HPDE6-E6E7 (cell line): Measurements from ENCODE around the gene ACTR2.
A peak's percentile ranks its signal among the peaks of the same experiment; 100 is the strongest.
"Not testable (repeated sequence)": the region's sequence is repeated elsewhere in the genome, so short reads cannot be mapped to it uniquely, and the experiment has no call there.

ENCODE experiments used
- DNase-seq: peaks from one replicate; pipeline ENCODE4 v3.0.0; 2011; ENCODE audit warnings: missing footprints; ENCODE audit errors: extremely low spot score

The ACTR2 gene

DNA sequence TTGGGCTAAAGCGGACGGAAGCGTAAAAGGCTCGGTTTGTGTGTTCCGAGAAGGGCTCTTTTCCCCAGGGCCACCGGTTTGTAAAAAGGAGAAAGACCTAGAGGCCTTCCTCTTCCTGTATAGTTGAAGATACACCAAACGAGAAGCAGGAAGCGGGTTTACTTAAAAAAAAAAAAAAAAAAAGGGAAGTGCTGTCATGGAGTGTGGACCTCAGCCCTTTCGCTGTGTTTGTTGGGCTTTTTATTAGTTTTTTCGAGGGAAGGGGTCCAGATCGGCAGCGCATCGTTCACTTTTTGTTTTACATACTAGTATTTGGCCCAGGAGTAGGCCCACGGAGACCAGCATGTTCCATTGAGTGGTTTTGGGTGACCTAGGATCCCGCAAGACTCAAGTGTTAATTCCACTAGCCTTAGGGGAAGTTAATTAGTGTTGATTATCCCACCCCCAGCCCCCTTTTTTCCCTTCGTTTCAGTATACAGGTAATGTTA is 676 bp downstream of the ACTR2 start:
- DNase-seq, result no peak

DNA sequence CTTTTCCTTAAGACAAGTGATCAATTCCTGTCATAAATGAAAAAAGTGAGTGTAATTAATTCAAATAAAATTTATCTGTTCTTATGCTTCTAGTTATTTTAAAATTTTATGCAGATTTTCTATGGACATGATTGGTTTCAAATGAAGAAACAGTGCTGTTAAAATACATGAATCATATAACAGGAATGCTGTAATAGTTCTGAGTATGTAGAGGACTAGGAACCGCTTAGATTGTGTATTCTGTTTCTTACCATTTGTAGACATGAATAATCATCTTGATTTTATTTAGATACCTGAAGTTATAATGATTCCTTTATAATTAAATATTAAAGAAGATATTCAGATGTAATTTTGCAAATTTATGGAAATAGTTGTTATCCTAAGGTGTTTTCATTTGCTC is 3.5 kb downstream of the ACTR2 start:
- DNase-seq, result no peak

GRCh38 chr2:65231892-65232477 is 4.4 kb downstream of the ACTR2 start:
- no peak for DNase-seq

GRCh38 chr2:65232636-65233035 is 5.0 kb downstream of the ACTR2 start:
- DNase-seq, result peak; percentile 49

DNA sequence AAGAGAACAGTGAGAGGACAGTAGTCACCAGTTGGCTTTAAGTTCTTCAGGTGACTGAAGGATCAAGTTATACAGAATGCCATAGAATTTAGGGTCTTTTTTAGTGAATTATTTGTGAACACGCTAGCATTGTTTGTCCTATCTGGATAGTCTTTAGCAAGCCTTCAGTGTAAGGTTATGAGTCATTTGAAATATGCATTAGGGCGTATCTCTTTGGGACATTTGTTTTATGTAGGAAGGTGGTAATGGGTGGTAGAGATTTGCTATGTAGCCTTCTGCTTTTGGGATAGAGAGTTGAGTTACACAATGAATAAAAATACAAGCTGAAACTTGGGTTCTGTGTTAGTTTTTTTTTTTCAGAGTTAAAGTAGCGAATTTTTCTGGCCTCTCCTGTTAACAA is 13.0 kb downstream of the ACTR2 start:
- no peak for DNase-seq

DNA sequence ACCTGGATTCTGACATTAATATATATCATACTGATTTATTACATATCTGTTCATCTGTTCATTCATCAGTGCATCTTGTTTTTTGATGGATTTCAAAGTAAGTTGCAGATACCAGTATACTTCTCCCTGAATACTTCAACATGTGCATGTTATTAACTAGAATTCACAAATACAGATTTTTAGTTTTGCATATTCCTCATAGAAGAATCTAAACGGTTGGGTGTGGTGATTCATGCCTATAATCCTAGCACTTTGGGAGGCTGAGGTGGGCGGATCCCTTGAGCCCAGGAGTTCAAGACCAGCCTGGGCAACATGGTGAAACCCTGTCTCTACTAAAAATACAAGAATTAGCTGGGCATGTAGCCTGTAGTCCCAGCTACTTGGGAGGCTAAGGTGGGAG is 16.8 kb downstream of the ACTR2 start:
- not testable (repeated sequence) for DNase-seq

DNA sequence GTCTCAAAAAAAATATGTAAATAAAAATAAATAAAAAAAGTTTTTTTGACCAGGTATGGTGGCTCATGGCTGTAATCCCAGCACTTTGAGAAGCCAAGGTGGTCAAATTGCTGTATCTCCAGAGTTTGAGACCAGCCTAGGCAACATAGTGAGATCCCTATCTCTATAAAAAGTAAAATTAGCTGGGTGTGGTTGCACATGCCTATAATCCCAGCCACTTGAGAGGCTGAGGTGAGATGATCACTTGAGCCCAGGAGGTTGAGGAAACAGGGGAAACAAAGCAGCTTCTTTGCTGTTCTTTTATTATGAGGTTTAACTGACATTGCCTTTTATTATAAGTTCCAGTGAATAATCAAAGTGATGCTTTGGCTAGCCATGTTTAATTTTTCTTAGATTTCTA is 25.0 kb downstream of the ACTR2 start:
- no peak for DNase-seq

GRCh38 chr2:65255356-65255755 is 27.7 kb downstream of the ACTR2 start:
- no peak for DNase-seq

GRCh38 chr2:65256054-65256453 is 28.4 kb downstream of the ACTR2 start:
- DNase-seq, result no peak

DNA sequence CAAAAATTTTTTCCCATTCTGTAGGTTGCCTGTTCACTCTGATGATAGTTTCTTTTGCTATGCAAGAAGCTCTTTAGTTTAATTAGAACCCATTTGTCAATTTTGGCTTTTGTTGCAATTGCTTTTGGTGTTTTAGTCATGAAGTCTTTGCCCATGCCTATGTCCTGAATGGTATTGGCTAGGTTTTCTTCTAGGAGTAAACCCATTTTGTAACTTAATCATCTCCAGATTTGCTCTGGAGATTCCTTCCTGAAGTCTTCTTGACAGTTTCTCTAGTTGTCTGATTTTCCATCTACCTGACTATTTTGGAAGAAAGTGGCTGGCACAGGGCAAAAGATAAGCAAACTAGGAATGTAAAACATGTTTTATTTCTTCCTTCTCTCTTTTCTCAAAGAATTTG is 30.2 kb downstream of the ACTR2 start:
- DNase-seq, result not testable (repeated sequence)

- no peak for DNase-seq
These were observed 34.0 kb downstream of the ACTR2 start for GRCh38 chr2:65261676-65262075.

- no peak for DNase-seq
These were observed 35.6 kb downstream of the ACTR2 start for GRCh38 chr2:65263262-65263661.

GRCh38 chr2:65263986-65264385 is 36.4 kb downstream of the ACTR2 start:
- DNase-seq, result no peak

- peak; percentile 39 for DNase-seq
These were observed 37.4 kb downstream of the ACTR2 start for GRCh38 chr2:65264821-65265670.

DNA sequence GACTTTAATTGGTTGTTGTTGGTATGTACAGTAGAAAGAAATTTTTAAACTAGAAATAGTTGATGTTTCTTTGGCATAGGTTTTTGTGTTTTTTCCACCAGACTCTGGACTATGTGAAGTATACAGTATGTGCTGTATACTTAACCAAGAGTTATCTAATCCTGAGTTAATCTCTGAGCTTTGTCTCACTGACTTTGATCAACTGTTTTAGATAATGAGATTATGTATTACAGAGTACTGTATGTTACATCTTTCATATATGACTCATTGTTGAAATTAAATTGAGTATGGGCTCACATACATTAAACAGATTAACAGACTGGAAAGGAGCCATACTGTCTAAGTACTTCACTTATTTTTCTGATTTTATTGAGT is 38.0 kb downstream of the ACTR2 start:
- no peak for DNase-seq

DNA sequence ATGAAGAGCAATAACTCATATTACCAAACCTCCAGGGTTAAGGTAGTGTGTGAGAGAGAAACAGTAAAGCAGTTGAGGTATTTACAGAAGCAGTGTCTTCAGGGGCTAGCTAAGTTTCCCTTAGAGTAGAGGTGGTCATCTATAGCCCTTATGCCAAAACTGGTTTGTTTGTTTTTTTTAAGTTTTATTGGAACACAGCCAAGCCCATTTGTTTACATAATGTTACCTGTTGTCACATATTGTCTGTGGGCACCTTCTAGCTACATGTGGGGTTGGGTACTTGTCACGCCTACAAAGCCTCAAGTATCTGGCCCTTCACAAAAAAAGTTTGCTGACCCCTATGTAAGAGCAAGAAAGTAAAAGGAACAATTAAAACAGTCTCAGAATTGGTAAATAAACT is 39.4 kb downstream of the ACTR2 start:
- no peak for DNase-seq

DNA sequence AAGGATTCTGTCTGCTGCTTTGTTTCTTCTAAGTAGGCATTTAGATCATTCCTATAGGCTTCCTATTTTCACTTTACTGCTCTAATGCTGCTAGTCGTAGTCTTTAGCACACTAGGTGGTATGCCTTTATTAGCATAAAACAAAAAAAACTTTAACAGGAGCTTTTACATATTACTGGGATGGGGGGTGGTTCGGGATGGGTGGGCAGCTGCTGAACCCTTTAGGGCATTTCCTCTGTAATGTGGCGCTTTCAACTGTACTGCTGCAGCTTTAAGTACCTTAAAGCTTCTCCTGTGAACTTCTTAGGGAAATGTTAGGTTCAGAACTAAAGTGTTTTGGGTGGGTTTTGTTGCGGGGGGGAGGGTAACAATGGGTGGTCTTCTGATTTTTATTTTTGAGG is 41.3 kb downstream of the ACTR2 start:
- no peak for DNase-seq

DNA sequence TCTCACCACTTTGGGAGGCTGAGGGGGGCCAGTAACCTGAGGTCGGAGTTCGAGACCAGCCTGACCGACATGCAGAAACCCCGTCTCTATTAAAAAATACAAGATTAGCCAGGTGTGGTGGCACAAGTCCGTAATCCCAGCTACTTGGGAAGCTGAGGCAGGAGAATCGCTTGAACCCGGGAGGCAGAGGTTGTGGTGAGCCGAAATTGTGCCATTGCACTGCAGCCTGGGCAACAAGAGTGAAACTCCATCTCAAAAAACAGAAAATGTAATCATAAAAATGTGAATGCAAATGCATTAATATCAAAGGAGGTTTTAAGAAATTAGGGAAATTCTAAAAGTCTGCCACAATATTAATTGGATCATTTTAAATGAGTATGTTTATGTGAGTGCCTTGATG is 45.7 kb downstream of the ACTR2 start:
- no peak for DNase-seq

DNA sequence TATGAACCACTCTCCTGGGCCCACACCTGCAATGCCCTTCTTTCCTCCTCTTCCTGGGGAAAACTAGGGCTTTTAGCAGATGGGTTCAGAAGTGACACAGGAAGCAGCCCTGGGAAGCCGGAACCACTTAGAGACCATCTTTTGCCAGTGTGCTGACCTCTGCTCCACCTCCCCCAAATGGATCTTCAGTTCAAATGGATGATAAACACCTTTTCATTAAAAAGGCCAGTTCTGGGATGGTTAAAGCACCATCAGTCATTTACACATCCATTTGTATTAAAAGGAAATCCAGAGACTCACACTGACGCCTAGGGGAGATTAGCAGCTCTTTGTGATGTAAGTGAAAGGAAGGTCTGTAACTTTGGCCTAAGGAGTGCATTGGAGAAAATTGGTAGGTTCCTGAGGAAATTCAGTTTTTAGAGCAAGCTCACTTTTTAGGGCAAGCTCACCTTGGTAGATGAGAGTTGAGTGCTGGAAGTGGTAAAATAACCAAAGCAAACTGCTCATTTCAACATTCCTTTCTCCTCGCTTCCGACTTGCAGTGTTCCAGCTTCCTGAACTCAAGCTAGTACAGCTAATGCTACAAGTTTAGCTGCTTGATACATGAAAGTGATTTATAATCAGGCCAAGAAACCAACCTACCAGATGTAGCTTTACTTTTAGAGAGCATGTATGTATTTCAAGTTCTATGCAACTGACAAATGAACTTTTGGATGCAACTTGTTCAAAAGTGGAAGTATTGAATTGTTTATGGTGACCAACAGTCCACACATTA is 47.7 kb downstream of the ACTR2 start:
- no peak for DNase-seq

DNA sequence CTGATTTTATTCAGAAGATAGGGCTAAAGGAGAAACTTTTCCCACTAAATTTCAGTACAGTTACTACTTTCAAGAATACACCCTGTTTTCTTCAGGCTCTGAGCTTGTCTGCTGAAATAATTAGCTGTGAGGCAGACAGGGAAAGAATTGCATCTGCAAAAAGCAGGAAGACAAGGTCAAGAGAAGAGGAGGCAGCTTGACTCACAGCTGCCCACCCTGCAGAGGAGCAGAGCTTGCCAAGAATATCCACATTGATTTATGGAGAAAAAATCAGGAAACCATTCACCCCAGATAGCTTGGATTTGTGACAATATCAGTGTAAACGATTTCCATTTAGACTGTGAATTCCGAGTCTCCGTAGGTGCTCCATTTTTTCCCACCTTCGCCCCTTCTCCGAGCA is 49.0 kb downstream of the ACTR2 start:
- DNase-seq, result no peak

GRCh38 chr2:65277118-65277517 is 49.5 kb downstream of the ACTR2 start:
- DNase-seq, result no peak

- no peak for DNase-seq
These were observed 50.3 kb downstream of the ACTR2 start for GRCh38 chr2:65277791-65278483.
